RWPE1 (cell line): ENCODE results near the gene GPR45.
A peak's percentile ranks its signal among the peaks of the same experiment; 100 is the strongest.

ENCODE experiments used
- CTCF ChIA-PET: fragments of 350-600 bp; sonication (Branson Sonifier 250); formaldehyde crosslinking; extraction: SDS; loops from one replicate; lab custom pipeline; 2021; lab: Yijun Ruan, JAX
- POLR2A ChIA-PET: fragments of 400-600 bp; formaldehyde crosslinking; extraction: SDS; loops from one replicate; lab custom pipeline; 2020; ENCODE audit warnings: antibody characterized with exemption; ENCODE audit not compliant: low non-redundant PET; lab: Yijun Ruan, JAX
- DNase-seq: peaks from one replicate; pipeline ENCODE4 v3.0.0; 2012; ENCODE audit warnings: low spot score
- H3K27ac ChIP-seq: fragments of 450-650 bp; 2 replicates; pipeline ENCODE4 v1.5.1; 2017
- TF ChIP-seq, protein P1 (sequence below): fragments of 450-650 bp; conservative IDR thresholded peaks from 2 replicates; pipeline ENCODE4 v1.5.1; 2017; ENCODE audit warnings: low read depth, mild to moderate bottlenecking

Gene GPR45

DNA sequence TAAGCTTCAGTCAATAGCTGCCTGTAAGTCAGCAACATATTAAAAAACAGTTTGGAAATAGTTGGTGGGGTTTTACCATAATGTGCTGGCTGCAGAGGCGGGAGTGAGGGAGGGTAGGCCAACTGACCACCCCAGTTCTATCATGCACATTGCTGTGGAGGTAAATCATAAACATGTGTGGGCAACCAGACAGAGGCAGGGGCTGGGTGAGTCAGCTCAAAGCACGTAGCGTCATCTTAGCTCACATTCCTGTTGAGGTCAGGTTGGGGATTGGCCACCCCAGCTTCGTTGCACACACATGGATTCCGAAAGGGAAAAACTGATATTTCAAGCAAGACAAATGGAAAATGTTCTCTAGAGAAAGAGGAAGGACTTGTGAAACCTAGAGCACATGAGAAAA, 19.5 kb downstream of the GPR45 start:
- peak overlapping the region; percentile 49 for H3K27ac ChIP-seq
- CTCF ChIA-PET: no interaction called here
- peak; percentile 89 for DNase-seq
- TF ChIP-seq, protein P1, sequence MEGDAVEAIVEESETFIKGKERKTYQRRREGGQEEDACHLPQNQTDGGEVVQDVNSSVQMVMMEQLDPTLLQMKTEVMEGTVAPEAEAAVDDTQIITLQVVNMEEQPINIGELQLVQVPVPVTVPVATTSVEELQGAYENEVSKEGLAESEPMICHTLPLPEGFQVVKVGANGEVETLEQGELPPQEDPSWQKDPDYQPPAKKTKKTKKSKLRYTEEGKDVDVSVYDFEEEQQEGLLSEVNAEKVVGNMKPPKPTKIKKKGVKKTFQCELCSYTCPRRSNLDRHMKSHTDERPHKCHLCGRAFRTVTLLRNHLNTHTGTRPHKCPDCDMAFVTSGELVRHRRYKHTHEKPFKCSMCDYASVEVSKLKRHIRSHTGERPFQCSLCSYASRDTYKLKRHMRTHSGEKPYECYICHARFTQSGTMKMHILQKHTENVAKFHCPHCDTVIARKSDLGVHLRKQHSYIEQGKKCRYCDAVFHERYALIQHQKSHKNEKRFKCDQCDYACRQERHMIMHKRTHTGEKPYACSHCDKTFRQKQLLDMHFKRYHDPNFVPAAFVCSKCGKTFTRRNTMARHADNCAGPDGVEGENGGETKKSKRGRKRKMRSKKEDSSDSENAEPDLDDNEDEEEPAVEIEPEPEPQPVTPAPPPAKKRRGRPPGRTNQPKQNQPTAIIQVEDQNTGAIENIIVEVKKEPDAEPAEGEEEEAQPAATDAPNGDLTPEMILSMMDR: no peak
- POLR2A ChIA-PET: no interaction called here

DNA sequence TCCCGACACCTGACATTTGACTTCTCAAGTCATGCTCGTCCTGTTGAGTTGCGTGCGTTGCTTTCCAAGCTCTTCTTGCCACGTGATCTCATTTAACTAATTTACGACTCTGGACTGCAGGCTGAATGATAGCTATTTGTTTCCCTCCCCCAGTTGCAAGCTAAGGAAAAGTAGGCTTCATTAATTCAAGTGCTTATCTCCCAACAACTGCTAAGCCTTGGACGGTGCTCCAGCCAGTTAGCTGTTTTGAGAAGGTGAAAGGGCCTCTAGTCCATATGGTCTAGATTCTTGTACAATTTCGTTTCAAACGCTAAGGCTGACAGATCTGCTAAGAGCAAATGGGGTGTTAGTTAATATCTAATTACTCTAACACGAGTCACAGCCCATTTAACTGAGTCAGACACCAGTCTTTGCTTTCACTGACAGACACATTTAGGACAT, 21.1 kb downstream of the GPR45 start:
- ChIA-PET CTCF (no interaction called here), POLR2A (no interaction called here)
- no peak overlapping the region for H3K27ac ChIP-seq
- TF ChIP-seq, protein P1: no peak
- peak; percentile 13 for DNase-seq

DNA sequence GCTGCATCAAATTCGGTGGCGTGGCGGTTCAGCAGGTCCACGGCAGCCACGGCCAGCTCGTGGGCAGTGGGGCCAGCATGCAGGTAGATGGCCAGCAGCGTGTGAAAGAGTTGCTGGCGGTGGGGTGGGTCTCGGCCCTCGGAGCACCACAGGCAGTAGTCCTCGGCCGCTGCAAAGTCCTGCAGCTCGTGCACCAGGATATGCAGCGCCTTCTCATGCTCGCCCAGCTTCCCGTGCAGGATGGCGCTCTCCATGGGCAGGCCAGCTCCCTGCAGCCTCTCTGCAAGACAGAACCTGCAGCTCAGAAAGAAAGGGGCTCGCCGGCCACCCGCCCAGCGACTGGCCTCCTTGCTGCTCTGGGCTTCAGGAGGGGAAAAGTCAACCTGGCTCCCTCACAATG, 27.9 kb downstream of the GPR45 start:
- ChIA-PET CTCF (interaction anchor here (0.6 kb wide), 1 partner anchor 831 kb away, joined by 4 read pairs; no protein-coding TSS in a partner anchor), POLR2A (no interaction called here)
- TF ChIP-seq, protein P1: no peak
- no peak for DNase-seq
- no peak overlapping the region for H3K27ac ChIP-seq

DNA sequence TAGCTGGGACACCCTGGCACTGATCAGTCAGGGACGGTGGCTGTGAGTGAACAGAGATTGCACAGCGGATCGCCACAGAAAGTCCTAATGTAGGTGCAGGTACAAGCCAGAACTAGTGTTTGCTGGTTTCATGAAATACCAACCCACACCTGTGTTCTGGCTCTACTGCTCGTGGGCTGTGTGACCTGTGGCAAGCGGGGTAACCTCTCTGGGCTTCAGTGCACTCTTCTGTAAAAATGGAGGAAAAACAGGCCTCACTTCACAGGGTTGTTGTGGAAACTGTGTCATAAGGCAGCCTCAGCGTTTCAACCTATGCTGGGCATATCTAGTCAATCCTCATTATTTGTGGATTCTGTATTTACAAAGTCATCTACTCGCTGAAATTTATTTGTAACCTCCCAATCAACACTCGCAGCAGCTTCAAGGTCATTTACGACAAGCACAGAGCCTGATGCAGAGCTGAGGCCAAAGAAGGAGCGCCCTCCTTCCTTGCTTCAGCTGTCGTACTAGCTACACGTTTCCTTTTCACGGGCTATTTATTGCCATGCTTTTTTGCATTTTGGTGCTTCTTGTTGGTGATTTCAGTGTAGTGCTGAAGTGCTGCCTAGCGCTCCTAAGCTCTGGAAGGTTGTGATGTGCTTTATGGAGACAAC, 30.0 kb downstream of the GPR45 start:
- no peak overlapping the region for H3K27ac ChIP-seq
- DNase-seq: no peak
- POLR2A ChIA-PET: no interaction called here
- TF ChIP-seq, protein P1: no peak
- CTCF ChIA-PET: no interaction called here

DNA sequence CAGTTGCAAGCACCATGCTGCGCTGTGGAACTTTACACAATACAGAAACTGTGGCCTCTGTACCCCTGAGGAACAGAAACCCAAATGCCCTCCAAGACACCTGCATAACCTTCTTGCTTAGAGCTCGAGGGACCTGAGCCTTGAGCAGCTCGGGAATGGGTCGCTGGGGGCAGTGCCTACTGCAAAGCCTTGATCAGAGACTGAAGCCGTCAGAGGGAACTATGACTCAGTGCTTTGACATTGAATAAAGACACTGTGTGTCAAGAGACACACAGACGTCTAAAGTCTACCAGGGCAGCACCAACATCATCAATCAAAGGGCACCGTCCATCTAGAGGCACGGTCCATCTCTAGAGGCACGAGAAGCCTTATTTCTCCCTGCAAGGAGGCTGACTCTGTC, 30.6 kb downstream of the GPR45 start:
- no peak for DNase-seq
- POLR2A ChIA-PET: no interaction called here
- H3K27ac ChIP-seq: no peak overlapping the region
- TF ChIP-seq, protein P1: no peak
- CTCF ChIA-PET: no interaction called here

DNA sequence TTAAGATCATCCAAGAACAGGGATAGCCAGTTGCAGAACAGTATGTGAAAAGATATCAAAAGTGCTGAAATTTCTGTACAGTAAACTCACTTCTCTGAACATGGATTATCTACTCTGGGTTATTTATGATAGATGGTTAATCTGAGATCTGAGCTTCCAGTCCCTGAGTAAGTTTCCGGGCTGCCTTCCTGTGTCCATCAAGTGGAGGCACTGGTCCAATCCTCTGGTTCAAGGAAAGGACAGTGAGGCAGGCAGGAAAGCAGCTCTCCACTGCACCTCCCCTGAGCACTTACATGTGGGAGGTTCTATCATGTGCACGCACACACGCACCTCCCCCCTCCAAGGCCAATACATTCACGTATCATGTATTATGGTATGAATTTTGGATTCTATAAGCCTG, 32.5 kb downstream of the GPR45 start:
- TF ChIP-seq, protein P1: no peak
- CTCF ChIA-PET: interaction anchor here (1.1 kb wide), 1 partner anchor 36 kb away, joined by 3 read pairs; no protein-coding TSS in a partner anchor

More for the DNA sequence above, 32.5 kb downstream of the GPR45 start:
- POLR2A ChIA-PET: no interaction called here
- H3K27ac ChIP-seq: no peak overlapping the region
- DNase-seq: no peak
